Osteocyte (in vitro differentiated cells): ENCODE measurements around the gene PTPN9. TPM values are rescaled to one million over a fixed set of nuclear protein-coding genes. Genes with fewer than 3 reads are reported as not detected.

ENCODE experiments used
- DNase-seq: peaks from one replicate; pipeline ENCODE4 v3.0.0; 2021; ENCODE audit warnings: mixed read lengths; ENCODE audit not compliant: unreplicated experiment; ENCODE audit errors: extremely low spot score
- H3K27ac Mint-ChIP-seq: one replicate; pipeline ENCODE4 v1.8.0; 2021; ENCODE audit warnings: mild to moderate bottlenecking, mixed read lengths; ENCODE audit not compliant: unreplicated experiment
- H3K27me3 Mint-ChIP-seq: one replicate; pipeline ENCODE4 v1.8.0; 2021; ENCODE audit warnings: mixed read lengths; ENCODE audit not compliant: unreplicated experiment
- H3K36me3 Mint-ChIP-seq: one replicate; pipeline ENCODE4 v1.8.0; 2021; ENCODE audit warnings: mixed read lengths; ENCODE audit not compliant: unreplicated experiment
- H3K4me1 Mint-ChIP-seq: one replicate; pipeline ENCODE4 v1.8.0; 2021; ENCODE audit warnings: mixed read lengths; ENCODE audit not compliant: unreplicated experiment
- H3K4me3 Mint-ChIP-seq: one replicate; pipeline ENCODE4 v1.8.0; 2021; ENCODE audit warnings: mild to moderate bottlenecking, moderate library complexity, mixed read lengths; ENCODE audit not compliant: unreplicated experiment
- H3K9me3 Mint-ChIP-seq: one replicate; pipeline ENCODE4 v1.8.0; 2021; ENCODE audit warnings: mixed read lengths; ENCODE audit not compliant: unreplicated experiment
- total RNA-seq: library from RNA; stranded (reverse); gene quantifications from 2 replicates; pipeline ENCODE4 v1.2.1, GENCODE V29; 2021
- TF ChIP-seq, protein P1 (sequence below): fragments of 200-600 bp; sonication (generic); IDR thresholded peaks from 2 replicates; pipeline ENCODE4 v1.5.0; 2021; ENCODE audit warnings: antibody characterized with exemption, mild to moderate bottlenecking, moderate library complexity

Gene PTPN9
- total RNA-seq, 1 donor from 2014 or later: 53.4 TPM

- Mint-ChIP-seq H3K27me3 (no peaks in the 10 kb centered on the region), H3K36me3 (peaks cover 14% of the 10 kb centered on the region), H3K4me3 (no peak overlapping the region), H3K27ac (peak overlapping the region; percentile 59), H3K4me1 (peaks cover 6% of the 10 kb centered on the region), H3K9me3 (no peaks in the 10 kb centered on the region)
- DNase-seq: no peak
- TF ChIP-seq, protein P1, sequence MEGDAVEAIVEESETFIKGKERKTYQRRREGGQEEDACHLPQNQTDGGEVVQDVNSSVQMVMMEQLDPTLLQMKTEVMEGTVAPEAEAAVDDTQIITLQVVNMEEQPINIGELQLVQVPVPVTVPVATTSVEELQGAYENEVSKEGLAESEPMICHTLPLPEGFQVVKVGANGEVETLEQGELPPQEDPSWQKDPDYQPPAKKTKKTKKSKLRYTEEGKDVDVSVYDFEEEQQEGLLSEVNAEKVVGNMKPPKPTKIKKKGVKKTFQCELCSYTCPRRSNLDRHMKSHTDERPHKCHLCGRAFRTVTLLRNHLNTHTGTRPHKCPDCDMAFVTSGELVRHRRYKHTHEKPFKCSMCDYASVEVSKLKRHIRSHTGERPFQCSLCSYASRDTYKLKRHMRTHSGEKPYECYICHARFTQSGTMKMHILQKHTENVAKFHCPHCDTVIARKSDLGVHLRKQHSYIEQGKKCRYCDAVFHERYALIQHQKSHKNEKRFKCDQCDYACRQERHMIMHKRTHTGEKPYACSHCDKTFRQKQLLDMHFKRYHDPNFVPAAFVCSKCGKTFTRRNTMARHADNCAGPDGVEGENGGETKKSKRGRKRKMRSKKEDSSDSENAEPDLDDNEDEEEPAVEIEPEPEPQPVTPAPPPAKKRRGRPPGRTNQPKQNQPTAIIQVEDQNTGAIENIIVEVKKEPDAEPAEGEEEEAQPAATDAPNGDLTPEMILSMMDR: no peak
Observed at GRCh38 chr15:75436881-75437280, 142.2 kb downstream of the PTPN9 start.

DNA sequence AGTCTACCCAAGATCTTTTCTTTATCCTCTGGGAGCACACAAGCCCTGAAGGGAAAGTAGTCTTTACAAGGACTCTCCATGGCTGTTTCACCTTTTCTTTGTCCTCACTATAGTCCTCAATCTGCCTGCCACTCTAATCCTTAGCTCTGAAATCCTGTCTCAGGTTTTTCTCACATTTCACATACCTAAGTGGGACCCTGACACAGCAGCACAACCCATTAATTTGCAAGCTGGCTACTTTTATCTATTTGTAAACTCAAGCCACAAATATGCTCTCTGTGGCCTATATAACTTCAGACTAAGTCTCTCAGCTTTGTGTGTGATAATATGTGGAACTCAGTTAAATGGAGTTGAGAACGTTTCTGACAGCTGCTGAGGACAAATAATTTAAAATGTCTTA, 147.4 kb downstream of the PTPN9 start:
- H3K27ac Mint-ChIP-seq: no peak overlapping the region
- peaks cover 22% of the 10 kb centered on the region for H3K36me3 Mint-ChIP-seq
- TF ChIP-seq, protein P1: no peak
- no peak for DNase-seq
- no peaks in the 10 kb centered on the region for H3K27me3 Mint-ChIP-seq
- no peaks in the 10 kb centered on the region for H3K4me1 Mint-ChIP-seq
- no peaks in the 10 kb centered on the region for H3K9me3 Mint-ChIP-seq
- H3K4me3 Mint-ChIP-seq: no peak overlapping the region

DNA sequence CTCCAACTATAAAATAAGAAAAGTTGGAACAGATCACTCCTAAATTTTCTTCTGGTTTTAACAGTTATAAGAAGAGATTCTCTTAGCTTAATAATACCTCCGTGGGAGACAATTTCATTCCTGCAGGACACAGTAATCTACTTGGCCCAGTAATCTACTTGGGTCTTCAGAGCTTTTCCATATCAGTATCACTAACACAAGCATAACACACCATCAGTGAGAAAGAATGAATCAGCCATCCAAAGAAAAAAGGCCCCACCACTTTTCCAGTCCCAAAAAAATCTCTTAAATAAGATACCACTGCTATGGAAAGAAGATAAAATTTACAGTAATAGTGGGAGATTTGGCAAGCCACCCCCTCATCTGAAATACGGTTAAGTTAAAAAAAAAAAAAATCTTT, 147.8 kb downstream of the PTPN9 start:
- no peak overlapping the region for H3K27ac Mint-ChIP-seq
- no peaks in the 10 kb centered on the region for H3K9me3 Mint-ChIP-seq
- H3K4me3 Mint-ChIP-seq: no peak overlapping the region
- TF ChIP-seq, protein P1: no peak
- H3K4me1 Mint-ChIP-seq: no peaks in the 10 kb centered on the region
- no peaks in the 10 kb centered on the region for H3K27me3 Mint-ChIP-seq
- DNase-seq: no peak
- H3K36me3 Mint-ChIP-seq: peaks cover 20% of the 10 kb centered on the region

DNA sequence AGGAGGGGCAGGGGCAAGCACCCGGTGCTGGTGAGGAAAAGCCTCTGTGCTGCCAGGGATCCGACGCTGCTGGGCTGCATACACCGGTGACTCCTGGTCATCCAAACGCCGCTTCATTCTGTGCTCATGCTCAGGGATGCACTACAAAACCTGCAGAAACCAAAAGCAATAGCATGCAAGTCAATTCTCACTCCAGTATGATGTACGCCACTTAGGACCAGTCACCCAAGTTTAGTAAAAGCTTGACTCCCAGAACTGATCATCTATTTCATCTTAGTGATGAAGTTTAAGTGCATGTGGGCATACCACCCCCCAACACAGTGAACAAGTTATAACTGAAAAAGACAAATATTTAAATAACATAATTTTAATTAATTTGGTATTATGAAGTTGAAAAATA, 148.9 kb downstream of the PTPN9 start:
- peaks cover 18% of the 10 kb centered on the region for H3K36me3 Mint-ChIP-seq
- H3K27me3 Mint-ChIP-seq: no peaks in the 10 kb centered on the region
- no peak for DNase-seq
- no peak overlapping the region for H3K27ac Mint-ChIP-seq
- no peaks in the 10 kb centered on the region for H3K4me1 Mint-ChIP-seq
- TF ChIP-seq, protein P1: no peak
- H3K4me3 Mint-ChIP-seq: no peak overlapping the region
- no peaks in the 10 kb centered on the region for H3K9me3 Mint-ChIP-seq

GRCh38 chr15:75428152-75428551, 151.0 kb downstream of the PTPN9 start:
- no peaks in the 10 kb centered on the region for H3K9me3 Mint-ChIP-seq
- peaks cover 18% of the 10 kb centered on the region for H3K36me3 Mint-ChIP-seq
- no peaks in the 10 kb centered on the region for H3K4me1 Mint-ChIP-seq
- H3K4me3 Mint-ChIP-seq: no peak overlapping the region
- no peak overlapping the region for H3K27ac Mint-ChIP-seq
- H3K27me3 Mint-ChIP-seq: no peaks in the 10 kb centered on the region
- no peak for DNase-seq
- TF ChIP-seq, protein P1: no peak
